Caco-2 (cell line): Measurements from ENCODE around the gene SAP130. TPM values are rescaled to one million over a fixed set of nuclear protein-coding genes. Genes with fewer than 3 reads are reported as not detected.

Experiments used
- BruUV-seq: library from RNA; stranded (reverse); fragments of 400-500 nt; replicated peaks from 2 replicates; lab custom pipeline; 2021; lab: Mats Ljungman, UMichigan
- CTCF ChIA-PET: fragments of 300-600 bp; sonication (Branson Sonifier 250); formaldehyde crosslinking; loops from one replicate; lab custom pipeline; 2022; ENCODE audit warnings: antibody characterized with exemption; lab: Charles Lee
- POLR2A ChIA-PET: fragments of 300-600 bp; sonication (Branson Sonifier 250); formaldehyde crosslinking; loops from one replicate; lab custom pipeline; 2022; ENCODE audit warnings: antibody characterized with exemption; lab: Charles Lee
- DNase-seq, 2 experiments: peaks; one replicate each; pipeline versions ENCODE4 v3.0.0 to v3.0.0-alpha.2; 2020 to 2022
- H3K27me3 ChIP-seq: replicated peaks from 2 replicates; pipeline ENCODE4 v1.6.0; 2011; ENCODE audit warnings: low read length; ENCODE audit not compliant: control insufficient read depth, insufficient read depth
- H3K36me3 ChIP-seq: 2 replicates; pipeline ENCODE4 v1.5.1; 2011; ENCODE audit warnings: low read length; ENCODE audit not compliant: control insufficient read depth, insufficient read depth
- H3K4me1 ChIP-seq: fragments of 250-450 bp; sonication (Bioruptor Pico); 2 replicates; pipeline ENCODE4 v1.5.1; 2020; ENCODE audit warnings: mild to moderate bottlenecking
- H3K4me3 ChIP-seq: 2 replicates; pipeline ENCODE4 v1.5.1; 2011; ENCODE audit warnings: low read depth, mild to moderate bottlenecking, control low read depth, low read length
- H3K9me3 ChIP-seq: fragments of 250-450 bp; sonication (Bioruptor Pico); 2 replicates; pipeline ENCODE4 v1.5.1; 2020; ENCODE audit warnings: mild to moderate bottlenecking, moderate library complexity
- H3K27ac Mint-ChIP-seq: one replicate; pipeline ENCODE4 v1.8.0; 2022; ENCODE audit warnings: mixed read lengths; ENCODE audit not compliant: unreplicated experiment
- H3K27me3 Mint-ChIP-seq: one replicate; pipeline ENCODE4 v1.8.0; 2022; ENCODE audit warnings: mixed read lengths; ENCODE audit not compliant: insufficient read depth, unreplicated experiment
- H3K36me3 Mint-ChIP-seq: one replicate; pipeline ENCODE4 v1.8.0; 2022; ENCODE audit warnings: mild to moderate bottlenecking, mixed read lengths; ENCODE audit not compliant: insufficient read depth, unreplicated experiment
- H3K4me1 Mint-ChIP-seq: one replicate; pipeline ENCODE4 v1.8.0; 2022; ENCODE audit warnings: low read depth, mixed read lengths; ENCODE audit not compliant: unreplicated experiment
- H3K4me3 Mint-ChIP-seq: one replicate; pipeline ENCODE4 v1.8.0; 2022; ENCODE audit warnings: mild to moderate bottlenecking, moderate library complexity, mixed read lengths; ENCODE audit not compliant: unreplicated experiment
- H3K9me3 Mint-ChIP-seq: one replicate; pipeline ENCODE4 v1.8.0; 2022; ENCODE audit warnings: mixed read lengths; ENCODE audit not compliant: unreplicated experiment
- CTCF ChIP-seq, 2 experiments: fragments of 200-600 bp in 1 of 2; IDR thresholded peaks; 1 replicate in 1 of 2; 2 replicates in 1 of 2; pipeline versions ENCODE4 v1.5.1 to v1.8.0; 2011 to 2022; ENCODE audit warnings: antibody characterized with exemption in 1 of 2, control low read depth in 1 of 2, inconsistent platforms in 1 of 2, low read depth in 1 of 2, low read length in 1 of 2, mild to moderate bottlenecking in 1 of 2, moderate library complexity in 1 of 2; ENCODE audit not compliant: insufficient read depth in 1 of 2, severe bottlenecking in 1 of 2, unreplicated experiment in 1 of 2
- intact Hi-C: fragments of 100-400 bp; cut with micrococcal nuclease; formaldehyde crosslinking; loops from one replicate; pipeline ENCODE4 v1.10.0; 2022; ENCODE audit not compliant: unreplicated experiment
- total RNA-seq: library from RNA; stranded (reverse); gene quantifications from 2 replicates; pipeline ENCODE4 v1.2.3, GENCODE V29; 2022

Gene SAP130
- total RNA-seq, 1 experiment from 2014 or later, result 43.3 TPM

GRCh38 chr2:127985735-127986134, 42.1 kb downstream of the SAP130 start:
- Mint-ChIP-seq H3K27me3 (no peaks in the 10 kb centered on the region), H3K4me1 (no peaks in the 10 kb centered on the region), H3K36me3 (peaks cover 53% of the 10 kb centered on the region), H3K4me3 (no peak overlapping the region), H3K9me3 (no peaks in the 10 kb centered on the region), H3K27ac (no peak overlapping the region)
- Histone ChIP-seq H3K36me3 (peaks cover 3% of the 10 kb centered on the region), H3K4me3 (no peak overlapping the region), H3K4me1 (no peaks in the 10 kb centered on the region), H3K9me3 (no peaks in the 10 kb centered on the region), H3K27me3 (no peaks in the 10 kb centered on the region)
- intact Hi-C loops, result no loop called here
- no peak for TF ChIP-seq CTCF (IDR thresholded peaks at IDR 0.05; ENCODE audit: insufficient read depth in 1 of 2, low read depth in 1 of 2, low read length in 1 of 2, severe bottlenecking in 1 of 2, unreplicated experiment in 1 of 2)
- no peak for DNase-seq
- no TSS peak for BruUV-seq
- ChIA-PET POLR2A (no interaction called here), CTCF (no interaction called here)

- TF ChIP-seq CTCF (IDR thresholded peaks at IDR 0.05; ENCODE audit: insufficient read depth in 1 of 2, low read depth in 1 of 2, low read length in 1 of 2, severe bottlenecking in 1 of 2, unreplicated experiment in 1 of 2), result no peak
- no peaks in the 10 kb centered on the region for H3K27me3 ChIP-seq
- H3K4me1 ChIP-seq, result no peaks in the 10 kb centered on the region
- POLR2A ChIA-PET, result no interaction called here
- peaks cover 3% of the 10 kb centered on the region for H3K36me3 ChIP-seq
- no peak overlapping the region for H3K4me3 ChIP-seq
- intact Hi-C loops, result no loop called here
- BruUV-seq, result no TSS peak
- H3K4me3 Mint-ChIP-seq, result no peak overlapping the region
- H3K27me3 Mint-ChIP-seq, result no peaks in the 10 kb centered on the region
- H3K9me3 Mint-ChIP-seq, result no peaks in the 10 kb centered on the region
- H3K27ac Mint-ChIP-seq, result no peak overlapping the region
- CTCF ChIA-PET, result interaction anchor here (0.5 kb wide), 1 partner anchor 13 kb away, joined by 3 read pairs; no protein-coding TSS in a partner anchor
- peaks cover 51% of the 10 kb centered on the region for H3K36me3 Mint-ChIP-seq
- no peak for DNase-seq
- no peaks in the 10 kb centered on the region for H3K9me3 ChIP-seq
- no peaks in the 10 kb centered on the region for H3K4me1 Mint-ChIP-seq
Measured at GRCh38 chr2:127985026-127985734, 42.7 kb downstream of the SAP130 start.

- Histone ChIP-seq H3K4me3 (no peak overlapping the region), H3K36me3 (peaks cover 3% of the 10 kb centered on the region), H3K27me3 (no peaks in the 10 kb centered on the region), H3K4me1 (no peaks in the 10 kb centered on the region), H3K9me3 (no peaks in the 10 kb centered on the region)
- no peaks in the 10 kb centered on the region for H3K9me3 Mint-ChIP-seq
- peaks cover 45% of the 10 kb centered on the region for H3K36me3 Mint-ChIP-seq
- TF ChIP-seq CTCF (IDR thresholded peaks at IDR 0.05; ENCODE audit: insufficient read depth in 1 of 2, low read depth in 1 of 2, low read length in 1 of 2, severe bottlenecking in 1 of 2, unreplicated experiment in 1 of 2), result no peak
- POLR2A ChIA-PET, result no interaction called here
- CTCF ChIA-PET, result interaction anchor here (0.5 to 0.7 kb wide), 2 partner anchors 13 to 85 kb away, joined by 3 read pairs; no protein-coding TSS in a partner anchor
- intact Hi-C loops, result no loop called here
- no peaks in the 10 kb centered on the region for H3K27me3 Mint-ChIP-seq
- H3K4me1 Mint-ChIP-seq, result no peaks in the 10 kb centered on the region
- no peak for DNase-seq
- H3K27ac Mint-ChIP-seq, result no peak overlapping the region
- H3K4me3 Mint-ChIP-seq, result no peak overlapping the region
- BruUV-seq, result no TSS peak
Measured at GRCh38 chr2:127984551-127984950, 43.3 kb downstream of the SAP130 start.
